GM23338 (cell line): ENCODE results near the gene DCAF12. TPM values are rescaled to one million over a fixed set of nuclear protein-coding genes. Genes with fewer than 3 reads are reported as not detected.

Experiments
- ATAC-seq: fragments of 200-7000 bp; cut with Tn5 transposase; 3 replicates; pipeline ENCODE4 v1.9.1; 2020
- DNase-seq: peaks from one replicate; pipeline ENCODE4 v3.0.0-alpha.2; 2015; ENCODE audit warnings: low spot score
- H2AFZ ChIP-seq: fragments of 200-600 bp; sonication (generic); 2 replicates; pipeline ENCODE4 v1.8.0; 2016; ENCODE audit warnings: antibody characterized with exemption, mild to moderate bottlenecking, moderate library complexity
- H3F3A ChIP-seq: fragments of 200-600 bp; sonication (generic); replicated peaks from 2 replicates; pipeline ENCODE4 v1.8.0; 2017; ENCODE audit warnings: antibody characterized with exemption, mixed run types, low read depth
- H3K27ac ChIP-seq: fragments of 200-600 bp; sonication (generic); 2 replicates; pipeline ENCODE4 v1.6.1; 2016; ENCODE audit warnings: low read depth
- H3K27me3 ChIP-seq: fragments of 200-600 bp; sonication (generic); 2 replicates; pipeline ENCODE4 v1.8.0; 2016; ENCODE audit warnings: mild to moderate bottlenecking, mixed run types, moderate library complexity; ENCODE audit not compliant: insufficient read depth
- H3K36me3 ChIP-seq: fragments of 200-600 bp; sonication (generic); 2 replicates; pipeline ENCODE4 v1.8.0; 2016; ENCODE audit warnings: mild to moderate bottlenecking; ENCODE audit not compliant: insufficient read depth
- H3K4me1 ChIP-seq: fragments of 200-600 bp; sonication (generic); 2 replicates; pipeline ENCODE4 v1.8.0; 2016; ENCODE audit warnings: mild to moderate bottlenecking, moderate library complexity; ENCODE audit not compliant: insufficient read depth
- H3K4me2 ChIP-seq: fragments of 200-600 bp; sonication (generic); 2 replicates; pipeline ENCODE4 v1.7.1; 2017; ENCODE audit warnings: mixed run types
- H3K4me3 ChIP-seq: fragments of 200-600 bp; sonication (generic); 2 replicates; pipeline ENCODE4 v1.6.1; 2016; ENCODE audit warnings: mixed run types
- H3K79me2 ChIP-seq: fragments of 200-600 bp; sonication (generic); replicated peaks from 2 replicates; pipeline ENCODE4 v1.8.0; 2017; ENCODE audit warnings: mild to moderate bottlenecking; ENCODE audit not compliant: insufficient read depth
- H3K9me2 ChIP-seq: fragments of 200-600 bp; sonication (generic); 2 replicates; pipeline ENCODE4 v1.8.0; 2017; ENCODE audit not compliant: insufficient read depth
- H4K20me1 ChIP-seq: fragments of 200-600 bp; sonication (generic); replicated peaks from 2 replicates; pipeline ENCODE4 v1.8.0; 2017; ENCODE audit warnings: mild to moderate bottlenecking; ENCODE audit not compliant: insufficient read depth
- H3K27ac Mint-ChIP-seq: 2 replicates; pipeline ENCODE4 v1.8.0; 2020; ENCODE audit warnings: inconsistent platforms, mild to moderate bottlenecking, moderate library complexity, mixed read lengths
- H3K27me3 Mint-ChIP-seq: 3 replicates; pipeline ENCODE4 v1.8.0; 2022; ENCODE audit warnings: low read depth, mild to moderate bottlenecking, moderate library complexity, mixed read lengths, inconsistent platforms; ENCODE audit not compliant: insufficient read depth, poor library complexity
- H3K36me3 Mint-ChIP-seq: 3 replicates; pipeline ENCODE4 v1.8.0; 2021; ENCODE audit warnings: low read depth, mild to moderate bottlenecking, inconsistent platforms, moderate library complexity, mixed read lengths
- H3K4me1 Mint-ChIP-seq: 3 replicates; pipeline ENCODE4 v1.8.0; 2020; ENCODE audit warnings: mild to moderate bottlenecking, inconsistent platforms, mixed read lengths
- H3K4me3 Mint-ChIP-seq: 3 replicates; pipeline ENCODE4 v1.8.0; 2021; ENCODE audit warnings: moderate library complexity, mild to moderate bottlenecking, inconsistent platforms, mixed read lengths
- H3K9me3 Mint-ChIP-seq: 3 replicates; pipeline ENCODE4 v1.8.0; 2020; ENCODE audit warnings: moderate library complexity, mild to moderate bottlenecking, inconsistent platforms, mixed read lengths
- CTCF ChIP-seq, 2 experiments: fragments of 200-600 bp in 1 of 2; sonication (generic) in 1 of 2; conservative IDR thresholded peaks; 2 replicates each; pipeline versions ENCODE4 v1.5.1 to v1.6.1; 2016 to 2017; ENCODE audit warnings: antibody characterized with exemption in 2 of 2, low read depth in 2 of 2, mild to moderate bottlenecking in 2 of 2, moderate library complexity in 1 of 2
- EZH2 ChIP-seq: fragments of 200-600 bp; sonication (generic); IDR thresholded peaks from one replicate; pipeline ENCODE4 v1.8.0; 2017; ENCODE audit warnings: antibody characterized with exemption, mild to moderate bottlenecking, low read depth; ENCODE audit not compliant: unreplicated experiment
- EZH2phosphoT487 ChIP-seq: fragments of 200-600 bp; sonication (generic); IDR thresholded peaks from one replicate; pipeline ENCODE4 v1.8.1; 2018; ENCODE audit warnings: antibody characterized with exemption; ENCODE audit not compliant: unreplicated experiment
- NANOG ChIP-seq: IDR thresholded peaks from 2 replicates; pipeline ENCODE4 v1.6.1; 2016; ENCODE audit warnings: antibody characterized with exemption, borderline replicate concordance
- POLR2AphosphoS5 ChIP-seq: IDR thresholded peaks from 2 replicates; pipeline ENCODE4 v1.6.1; 2016; ENCODE audit warnings: antibody characterized with exemption, low read depth
- STAT1 ChIP-seq: IDR thresholded peaks from one replicate; pipeline ENCODE4 v1.6.1; 2016; ENCODE audit warnings: antibody characterized with exemption; ENCODE audit not compliant: unreplicated experiment
- ZNF114 ChIP-seq: fragments of 250-450 bp; sonication (Bioruptor Pico); IDR thresholded peaks from 2 replicates; pipeline ENCODE4 v1.5.0; 2020; ENCODE audit warnings: mild to moderate bottlenecking, moderate library complexity
- ZNF331 ChIP-seq: fragments of 250-450 bp; sonication (Bioruptor Pico); IDR thresholded peaks from 2 replicates; pipeline ENCODE4 v1.5.0; 2020; ENCODE audit warnings: low read depth, mild to moderate bottlenecking, moderate library complexity
- polyA plus RNA-seq: library from polyadenylated mRNA; unstranded; fragments of >200 nt; fragmentation: Nextera tagmentation; extraction: Ambion mirVana; gene quantifications from 2 replicates; pipeline ENCODE4 v1.2.1, GENCODE V29; 2016
- total RNA-seq: library from RNA; depleted of rRNA; stranded (reverse); fragments of >200 nt; shearing (Covaris generic); gene quantifications from 2 replicates; pipeline ENCODE4 v1.2.3, GENCODE V29; 2014
- TF ChIP-seq, protein P1 (sequence below): IDR thresholded peaks from one replicate; pipeline ENCODE4 v1.6.1; 2018; ENCODE audit warnings: antibody characterized with exemption; ENCODE audit not compliant: unreplicated experiment

Gene DCAF12
- total and polyA plus RNA-seq, 2 experiments from 2014 or later = 9.5 to 20.7 TPM

DNA sequence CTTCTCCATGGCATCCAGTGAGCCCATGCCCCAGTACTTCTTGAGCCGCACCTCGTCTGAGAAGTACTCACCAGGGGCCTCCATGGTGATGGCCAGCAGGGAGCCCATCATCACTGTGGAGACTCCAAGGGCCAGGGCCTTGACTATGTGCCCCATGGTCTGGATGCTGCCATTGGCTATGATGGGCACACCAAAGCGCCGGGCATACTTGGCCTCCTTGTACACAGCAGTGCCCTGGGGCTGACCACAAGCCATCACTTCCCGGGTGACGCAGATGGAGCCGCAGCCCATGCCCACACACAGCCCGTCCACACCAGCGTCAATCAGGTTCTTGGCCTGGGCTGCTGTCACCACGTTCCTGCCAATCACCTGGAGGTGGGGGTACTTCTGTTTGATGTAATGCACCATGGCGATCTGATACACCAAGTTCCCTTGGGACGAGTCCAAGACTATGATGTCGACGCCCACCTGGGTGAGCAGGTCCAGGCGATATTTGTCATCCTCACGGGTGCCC, 7.0 kb upstream of the DCAF12 start:
- Mint-ChIP-seq H3K4me1 (peaks cover 2% of the 10 kb centered on the region; the same call in 1 of the 3 replicates), H3K9me3 (peaks cover 10% of the 10 kb centered on the region; the same call in 2 of the 3 replicates), H3K27ac (no peak overlapping the region)

More for the DNA sequence above, 7.0 kb upstream of the DCAF12 start:
- H3K4me2 ChIP-seq = no peak overlapping the region
- H3K4me1 ChIP-seq = no peaks in the 10 kb centered on the region
- H3K36me3 ChIP-seq = no peaks in the 10 kb centered on the region
- no peaks in the 10 kb centered on the region for H3K9me2 ChIP-seq
- H3K27me3 ChIP-seq = no peaks in the 10 kb centered on the region
- H3K79me2 ChIP-seq = no peaks in the 10 kb centered on the region
- TF ChIP-seq, protein P1, sequence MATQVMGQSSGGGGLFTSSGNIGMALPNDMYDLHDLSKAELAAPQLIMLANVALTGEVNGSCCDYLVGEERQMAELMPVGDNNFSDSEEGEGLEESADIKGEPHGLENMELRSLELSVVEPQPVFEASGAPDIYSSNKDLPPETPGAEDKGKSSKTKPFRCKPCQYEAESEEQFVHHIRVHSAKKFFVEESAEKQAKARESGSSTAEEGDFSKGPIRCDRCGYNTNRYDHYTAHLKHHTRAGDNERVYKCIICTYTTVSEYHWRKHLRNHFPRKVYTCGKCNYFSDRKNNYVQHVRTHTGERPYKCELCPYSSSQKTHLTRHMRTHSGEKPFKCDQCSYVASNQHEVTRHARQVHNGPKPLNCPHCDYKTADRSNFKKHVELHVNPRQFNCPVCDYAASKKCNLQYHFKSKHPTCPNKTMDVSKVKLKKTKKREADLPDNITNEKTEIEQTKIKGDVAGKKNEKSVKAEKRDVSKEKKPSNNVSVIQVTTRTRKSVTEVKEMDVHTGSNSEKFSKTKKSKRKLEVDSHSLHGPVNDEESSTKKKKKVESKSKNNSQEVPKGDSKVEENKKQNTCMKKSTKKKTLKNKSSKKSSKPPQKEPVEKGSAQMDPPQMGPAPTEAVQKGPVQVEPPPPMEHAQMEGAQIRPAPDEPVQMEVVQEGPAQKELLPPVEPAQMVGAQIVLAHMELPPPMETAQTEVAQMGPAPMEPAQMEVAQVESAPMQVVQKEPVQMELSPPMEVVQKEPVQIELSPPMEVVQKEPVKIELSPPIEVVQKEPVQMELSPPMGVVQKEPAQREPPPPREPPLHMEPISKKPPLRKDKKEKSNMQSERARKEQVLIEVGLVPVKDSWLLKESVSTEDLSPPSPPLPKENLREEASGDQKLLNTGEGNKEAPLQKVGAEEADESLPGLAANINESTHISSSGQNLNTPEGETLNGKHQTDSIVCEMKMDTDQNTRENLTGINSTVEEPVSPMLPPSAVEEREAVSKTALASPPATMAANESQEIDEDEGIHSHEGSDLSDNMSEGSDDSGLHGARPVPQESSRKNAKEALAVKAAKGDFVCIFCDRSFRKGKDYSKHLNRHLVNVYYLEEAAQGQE = no peak
- no peak for TF ChIP-seq ZNF114 (CRISPR knock-in tag)
- no peak for TF ChIP-seq STAT1
- no peak for TF ChIP-seq ZNF331
- no peak for TF ChIP-seq EZH2phosphoT487
- TF ChIP-seq POLR2AphosphoS5 = no peak
- no peak for TF ChIP-seq NANOG
- TF ChIP-seq EZH2 = no peak
- TF ChIP-seq CTCF (conservative IDR thresholded peaks at IDR 0.05; ENCODE audit: low read depth in 2 of 2) = no peak
- H3K4me3 Mint-ChIP-seq = no peak overlapping the region
- H3K27ac ChIP-seq = no peak overlapping the region
- DNase-seq (no peak), ATAC-seq (no peak)
- H3K4me3 ChIP-seq = no peak overlapping the region
- H4K20me1 ChIP-seq = no peaks in the 10 kb centered on the region
- no peak overlapping the region for H2AFZ ChIP-seq
- H3K36me3 Mint-ChIP-seq = no peaks in the 10 kb centered on the region
- no peaks in the 10 kb centered on the region for H3F3A ChIP-seq
- peaks cover 3% of the 10 kb centered on the region for H3K27me3 Mint-ChIP-seq
